M059J (cell line): ENCODE measurements around the gene FAM117A. TPM values are rescaled to one million over a fixed set of nuclear protein-coding genes. Genes with fewer than 3 reads are reported as not detected.
"Not testable (repeated sequence)": the region's sequence is repeated elsewhere in the genome, so short reads cannot be mapped to it uniquely, and the experiment has no call there.

Experiments
- DNase-seq: peaks from one replicate; pipeline ENCODE4 v3.0.0-alpha.2; 2012; ENCODE audit warnings: low read depth
- total RNA-seq: library from RNA; depleted of rRNA; stranded (reverse); fragments of >200 nt; shearing (Covaris generic); gene quantifications from 2 replicates; pipeline ENCODE4 v1.2.3, GENCODE V29; 2014

FAM117A gene
- total RNA-seq, 1 experiment from 2014 or later, result 10.5 TPM

DNA sequence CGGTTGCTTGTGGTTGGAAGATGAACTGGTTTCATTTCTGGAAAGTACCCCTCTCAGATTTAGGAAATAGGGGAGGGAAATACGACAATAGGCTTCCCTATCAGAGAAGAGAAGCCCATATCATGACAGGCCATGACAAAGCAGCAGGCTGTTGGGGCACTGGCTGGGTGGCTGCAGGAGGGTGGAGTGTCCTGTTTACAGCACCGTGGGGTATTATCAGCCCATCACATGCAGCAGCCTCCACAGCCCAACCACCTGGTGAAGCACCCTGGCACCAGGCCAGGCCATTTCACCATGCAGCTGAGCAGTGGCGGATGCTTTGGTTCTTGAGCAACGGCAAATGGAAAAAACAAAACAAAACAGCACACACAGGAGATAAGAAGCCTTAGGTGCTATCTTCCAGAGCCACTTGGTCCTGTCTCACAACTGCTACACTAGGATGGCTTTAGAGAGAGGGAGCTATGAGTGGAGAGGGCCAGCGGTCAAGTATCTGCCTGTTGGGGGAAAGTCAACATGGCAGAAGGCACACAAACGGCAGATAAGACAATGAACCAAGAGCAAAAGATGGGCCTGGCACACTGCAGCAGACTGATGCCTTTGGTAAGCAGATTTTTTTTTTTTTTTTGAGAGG, 24.2 kb downstream of the FAM117A start:
- DNase-seq, result peak; percentile 5

DNA sequence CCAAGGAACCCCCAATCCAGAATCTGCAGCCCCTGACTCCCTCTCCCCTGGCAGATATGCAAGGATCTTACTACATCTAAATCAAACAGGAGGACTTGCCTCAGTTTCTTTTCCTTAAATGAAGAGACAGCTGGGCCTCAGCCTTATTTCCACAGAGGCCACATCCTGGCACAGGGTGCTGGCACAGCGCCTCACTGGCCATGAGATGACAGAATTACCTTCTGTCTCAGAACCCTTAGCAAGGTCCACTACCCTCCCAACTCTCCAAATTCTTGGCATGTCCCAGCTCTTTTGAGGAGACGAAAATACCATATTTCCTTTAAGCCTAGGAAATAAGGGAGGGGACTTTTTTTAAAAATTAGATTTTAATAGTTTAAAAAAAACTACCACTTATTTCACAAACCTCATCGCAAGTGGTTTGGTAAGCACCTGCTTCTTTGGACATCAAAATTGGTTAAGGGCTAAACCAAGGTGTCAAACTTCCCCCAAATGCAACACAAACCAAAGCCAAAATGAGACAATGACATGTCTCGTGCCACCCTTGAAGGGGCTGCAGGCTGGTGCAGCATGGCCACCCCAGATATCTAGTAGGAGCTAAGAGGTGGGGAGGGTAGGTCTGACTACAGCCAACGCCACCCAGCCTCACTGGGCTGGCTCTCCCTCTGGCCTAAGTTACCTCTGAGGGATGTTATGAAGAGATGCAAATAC, 25.3 kb downstream of the FAM117A start:
- DNase-seq, result no peak

DNA sequence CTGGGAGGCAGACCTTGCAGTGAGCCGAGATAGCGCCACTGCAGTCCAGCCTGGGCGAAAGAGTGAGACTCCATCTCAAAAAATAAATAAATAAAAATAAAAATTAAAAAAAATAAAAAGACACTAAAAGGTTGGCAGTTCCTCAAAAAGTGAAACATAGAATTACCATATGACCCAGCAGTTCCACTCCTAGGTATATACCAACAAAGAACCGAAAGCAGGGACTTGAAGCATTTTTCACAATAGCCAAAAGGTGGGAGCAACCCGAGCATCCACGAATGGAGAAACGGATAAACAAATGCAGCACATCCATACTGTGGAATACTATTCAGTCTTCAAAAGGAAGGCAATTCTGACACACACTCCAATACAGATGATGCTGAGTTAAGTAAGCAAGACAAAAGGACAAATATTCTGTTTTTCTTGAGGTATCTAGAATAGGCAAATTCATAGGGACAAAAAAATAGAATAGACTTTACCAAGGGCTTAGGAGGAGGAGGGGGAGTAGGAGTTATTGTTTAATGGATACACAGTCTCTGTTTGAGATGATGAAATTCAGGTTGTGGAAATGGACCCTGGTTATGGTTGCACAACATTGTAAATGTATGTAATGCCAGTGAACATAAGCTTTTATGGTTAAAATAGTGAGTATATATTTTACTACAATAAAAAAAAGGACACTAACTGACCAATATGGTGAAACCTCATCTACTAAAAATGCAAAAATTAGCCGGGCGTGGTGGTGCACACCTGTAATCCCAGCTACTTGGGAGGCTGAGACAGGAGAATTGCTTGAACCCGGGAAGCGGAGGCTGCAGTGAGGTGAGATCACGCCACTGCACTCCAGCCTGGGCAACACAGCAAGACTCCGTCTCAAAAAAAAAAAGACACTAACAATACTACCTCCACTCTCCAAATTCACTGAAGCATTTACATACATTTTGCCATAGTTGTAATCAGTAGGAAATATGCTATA, 29.1 kb downstream of the FAM117A start:
- DNase-seq, result no peak

DNA sequence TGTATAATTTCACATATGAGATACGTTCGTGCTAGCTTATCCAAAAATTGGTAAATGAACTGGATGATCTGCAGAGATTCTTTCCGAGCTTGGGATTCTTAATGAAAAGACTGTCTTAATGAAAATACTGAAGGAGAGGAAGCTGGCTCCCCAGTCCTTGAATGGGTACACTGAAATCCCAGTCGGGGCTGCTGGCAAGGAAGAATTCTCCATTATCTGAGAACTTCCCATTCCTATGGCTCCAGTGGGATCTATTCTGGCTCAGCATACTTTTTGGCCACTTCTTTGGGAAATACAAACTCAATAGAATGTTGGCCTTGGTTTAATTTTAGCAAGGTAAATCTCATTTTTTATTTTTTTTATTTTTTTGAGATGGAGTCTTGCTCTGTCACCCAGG, 32.5 kb downstream of the FAM117A start:
- no peak for DNase-seq

DNA sequence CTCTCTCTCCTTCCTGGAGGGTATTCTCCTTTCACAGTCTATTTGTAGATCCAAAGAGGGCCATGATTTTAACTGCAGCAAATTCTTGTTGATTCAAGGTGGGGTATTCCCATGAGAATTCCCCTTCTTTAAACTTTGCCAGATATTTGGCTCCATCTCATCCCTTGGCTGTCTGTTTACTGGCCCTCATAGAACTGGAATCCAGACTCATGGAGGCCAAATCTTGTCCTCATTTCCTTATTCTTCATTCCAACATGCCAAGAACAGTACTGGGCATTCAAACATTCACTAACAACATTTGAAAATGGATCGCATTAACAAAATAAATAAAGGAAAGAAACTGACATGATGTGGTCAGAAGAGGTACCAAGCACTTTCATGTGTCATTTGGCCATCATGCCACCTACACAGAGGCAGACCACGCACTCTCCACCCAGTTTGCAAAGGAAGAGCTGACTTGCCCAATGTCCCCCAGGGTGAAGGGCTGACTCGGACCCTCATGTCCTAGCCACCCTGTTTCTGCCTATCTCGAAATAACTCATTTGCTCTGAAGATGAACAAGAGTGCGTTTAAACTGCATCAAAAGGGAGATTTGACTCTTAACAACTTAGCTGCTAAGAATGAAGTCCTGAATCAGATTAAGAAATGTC, 33.0 kb downstream of the FAM117A start:
- no peak for DNase-seq

DNA sequence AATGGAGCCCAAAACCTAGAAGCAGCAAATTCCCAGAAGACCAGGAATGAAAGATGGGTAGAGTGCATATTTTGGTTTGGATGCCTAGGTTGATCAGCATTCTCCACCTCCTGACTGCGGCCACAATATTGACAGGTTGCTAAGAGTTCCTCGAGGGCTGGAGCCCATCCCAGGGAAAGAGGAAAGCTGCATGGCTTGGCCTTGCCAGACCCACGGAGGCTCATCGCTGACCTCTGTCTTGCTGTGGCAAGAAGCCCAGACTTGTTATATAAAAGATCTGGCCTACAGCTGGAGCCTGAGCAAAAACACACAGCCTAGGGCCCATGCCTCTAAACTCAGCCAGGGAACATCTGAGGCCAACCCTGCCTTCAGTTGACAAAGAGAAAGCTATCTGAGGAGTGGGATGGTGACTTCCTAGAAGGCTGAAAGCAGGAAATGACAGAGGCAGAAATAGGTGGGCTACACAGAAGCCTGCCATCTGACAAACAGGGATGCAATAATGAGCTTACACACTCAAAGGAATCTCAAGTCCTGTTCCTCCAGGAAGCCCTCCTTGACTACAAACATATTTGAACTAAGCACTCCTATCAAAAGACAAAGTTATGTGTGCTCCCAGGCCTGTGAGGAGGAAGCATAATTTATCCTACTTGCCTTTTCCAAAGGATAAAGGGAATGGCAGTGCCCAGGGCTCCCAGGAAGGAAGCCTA, 33.7 kb downstream of the FAM117A start:
- peak; percentile 90 for DNase-seq

DNA sequence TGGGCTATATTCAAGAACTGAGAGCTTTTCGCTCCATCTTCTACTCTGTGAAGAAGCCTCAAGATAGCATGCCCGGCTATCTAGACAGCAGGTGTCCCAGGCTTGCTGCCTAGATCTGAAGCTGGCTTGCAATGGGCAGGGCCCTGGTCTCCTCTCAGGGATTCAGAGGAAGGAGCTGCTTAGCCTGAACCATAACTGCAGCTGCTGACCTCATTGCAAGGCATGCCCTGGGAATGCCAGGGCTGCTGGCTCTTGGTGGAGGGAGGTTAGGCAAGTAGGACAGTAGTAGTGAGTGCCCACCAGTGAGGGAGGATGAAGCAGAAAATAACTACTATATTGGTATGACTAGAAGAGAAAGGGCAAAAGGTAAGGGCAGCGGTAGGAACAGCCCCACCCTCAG, 34.9 kb downstream of the FAM117A start:
- DNase-seq, result no peak

DNA sequence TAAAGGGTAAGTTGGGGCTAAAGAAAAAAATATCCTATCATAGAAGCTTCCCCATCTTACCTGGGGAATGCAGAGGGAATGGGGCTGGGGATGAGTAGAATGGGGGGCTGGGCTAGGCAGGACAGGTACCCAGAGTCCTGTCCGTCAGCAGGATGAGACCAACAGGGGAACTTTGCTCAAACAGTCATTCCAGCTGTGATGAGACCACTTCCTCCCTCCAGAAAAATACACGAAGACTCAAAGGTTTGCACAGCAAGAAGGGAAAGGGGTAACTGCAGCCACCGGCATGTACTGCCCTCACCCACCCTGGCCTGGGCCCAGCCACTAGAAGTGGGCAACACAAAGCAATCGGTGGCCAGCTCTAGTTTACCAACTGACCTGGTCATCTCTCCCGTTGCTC, 35.5 kb downstream of the FAM117A start:
- no peak for DNase-seq

DNA sequence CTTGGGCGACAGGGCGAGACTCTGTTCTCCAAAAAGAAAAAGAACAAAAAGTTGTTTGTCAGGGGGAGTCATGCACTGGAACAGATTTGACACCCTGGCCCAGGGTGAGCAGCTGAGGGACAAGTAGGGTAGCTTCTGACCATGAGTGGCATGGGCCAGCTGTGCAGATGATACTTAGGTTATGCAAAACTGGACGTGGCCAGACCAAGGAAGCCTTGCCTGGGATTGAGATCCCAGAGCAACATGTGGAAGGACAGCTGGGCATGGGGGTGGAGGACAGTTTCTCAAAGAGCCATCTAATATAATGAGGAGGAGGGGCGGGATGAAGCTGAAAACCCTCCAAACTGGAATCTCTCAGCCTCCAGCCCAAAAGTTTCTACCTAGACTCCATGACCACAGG, 36.6 kb downstream of the FAM117A start:
- DNase-seq, result no peak

DNA sequence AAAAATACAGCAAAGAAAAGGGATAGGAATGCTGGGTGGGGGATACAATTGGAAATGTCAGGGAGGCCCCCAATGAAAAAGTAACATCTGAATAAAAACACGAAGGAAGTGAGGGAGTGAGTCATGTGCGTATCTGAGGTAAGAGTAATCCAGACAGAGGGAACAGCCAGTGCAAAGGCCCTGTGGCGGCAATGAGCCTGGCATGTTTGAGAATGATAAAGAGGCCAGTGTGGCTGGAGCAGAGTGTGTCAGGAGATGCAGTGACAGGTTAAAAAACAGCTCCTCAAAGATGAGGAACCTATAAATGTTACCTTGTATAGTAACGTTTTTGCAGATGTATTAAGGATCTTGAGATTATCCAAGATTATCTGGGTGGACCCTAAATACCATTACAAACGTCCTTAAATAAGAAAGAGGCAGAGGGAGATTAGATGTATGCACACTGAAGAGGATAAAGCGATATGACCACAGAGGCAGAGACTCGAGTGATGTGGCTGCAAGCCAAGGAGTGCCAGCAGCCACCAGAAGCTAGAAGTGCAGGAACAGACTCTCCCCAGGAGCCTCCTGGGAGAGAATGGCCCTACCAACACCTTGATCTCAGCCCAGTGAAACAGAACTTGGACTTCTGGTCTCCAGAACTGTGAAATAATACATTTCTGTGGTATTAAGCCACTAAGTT, 38.3 kb downstream of the FAM117A start:
- no peak for DNase-seq

DNA sequence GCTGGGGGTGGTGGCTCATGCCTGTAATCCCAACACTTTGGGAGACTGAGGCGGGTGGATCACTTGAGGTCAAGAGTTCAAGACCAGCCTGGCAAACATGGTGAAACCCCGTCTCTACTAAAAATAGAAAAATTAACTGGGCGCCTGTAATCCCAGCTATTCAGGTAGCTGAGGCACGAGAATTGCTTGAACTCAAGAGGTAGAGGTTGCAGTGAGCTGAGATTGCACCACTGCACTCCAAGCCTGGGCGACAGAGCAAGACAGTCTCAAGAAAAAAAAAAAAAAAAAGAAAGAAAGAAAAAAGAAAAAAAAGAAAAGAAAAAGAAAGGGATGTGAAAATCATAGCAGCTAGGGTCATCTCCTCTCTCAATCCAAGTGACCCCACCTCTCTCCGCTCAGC, 39.4 kb downstream of the FAM117A start:
- DNase-seq, result not testable (repeated sequence)

DNA sequence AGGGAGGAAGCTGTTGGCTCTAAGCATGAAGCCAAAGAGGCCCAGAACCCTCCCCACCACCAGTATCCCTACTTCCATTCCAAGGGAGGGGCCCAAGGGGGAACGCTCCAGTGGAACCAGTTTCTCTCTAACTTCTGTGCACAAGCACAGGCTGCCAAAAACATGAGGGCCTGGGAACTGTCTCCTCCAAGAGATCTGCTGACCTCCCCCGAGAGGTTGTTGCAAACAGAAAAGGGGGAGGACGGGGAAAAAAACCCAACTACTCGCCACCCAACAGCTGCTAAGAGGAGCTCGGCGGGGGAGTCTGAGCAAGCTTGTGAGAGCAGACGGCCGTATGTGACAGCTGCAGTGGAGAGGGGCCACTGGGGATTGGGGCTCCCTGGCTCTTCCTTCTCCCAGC, 40.5 kb downstream of the FAM117A start:
- no peak for DNase-seq

DNA sequence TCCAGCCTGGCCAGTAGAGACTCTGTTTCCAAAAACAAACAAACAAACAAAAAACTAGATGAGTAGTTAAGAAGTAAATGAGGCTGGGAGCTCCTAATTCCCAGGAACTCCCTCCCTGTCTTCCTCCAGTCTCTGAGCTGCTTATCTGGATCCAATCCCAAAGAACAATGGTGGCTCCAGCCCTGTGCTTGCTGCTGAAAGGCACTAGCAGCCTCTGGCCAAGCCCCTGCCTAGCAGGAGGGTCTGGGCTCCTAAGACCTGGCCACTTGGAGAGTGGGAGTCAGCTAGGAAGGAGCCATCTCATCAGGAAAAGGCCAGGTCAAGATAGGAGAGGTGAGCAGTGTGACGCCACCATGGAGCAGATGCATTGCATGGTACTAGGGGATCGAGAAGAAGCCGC, 41.9 kb downstream of the FAM117A start:
- DNase-seq, result no peak

DNA sequence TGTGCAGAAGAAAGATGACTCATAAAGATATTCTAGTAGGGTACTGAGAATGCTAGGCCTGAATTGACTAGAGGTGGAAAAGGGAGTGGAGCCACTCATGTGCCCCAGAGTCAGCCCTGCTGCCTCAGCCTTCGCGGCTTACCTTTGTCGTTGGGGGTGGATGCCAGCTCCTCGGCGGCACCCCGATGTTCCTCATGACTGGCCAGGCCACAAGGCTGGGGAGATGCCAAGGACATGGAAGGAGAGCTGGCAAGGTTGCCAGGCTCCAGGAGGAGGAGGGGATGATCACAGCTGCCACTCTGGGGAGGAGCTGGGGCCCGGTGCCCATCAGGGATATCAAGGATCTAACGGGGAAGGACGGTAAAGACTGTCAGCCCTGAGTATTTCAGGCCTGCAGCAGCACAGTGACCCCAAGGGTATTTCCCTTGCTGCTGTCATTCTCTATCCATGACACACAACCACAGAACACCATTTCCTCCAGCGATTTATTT, 46.5 kb downstream of the FAM117A start:
- peak; percentile 83 for DNase-seq

DNA sequence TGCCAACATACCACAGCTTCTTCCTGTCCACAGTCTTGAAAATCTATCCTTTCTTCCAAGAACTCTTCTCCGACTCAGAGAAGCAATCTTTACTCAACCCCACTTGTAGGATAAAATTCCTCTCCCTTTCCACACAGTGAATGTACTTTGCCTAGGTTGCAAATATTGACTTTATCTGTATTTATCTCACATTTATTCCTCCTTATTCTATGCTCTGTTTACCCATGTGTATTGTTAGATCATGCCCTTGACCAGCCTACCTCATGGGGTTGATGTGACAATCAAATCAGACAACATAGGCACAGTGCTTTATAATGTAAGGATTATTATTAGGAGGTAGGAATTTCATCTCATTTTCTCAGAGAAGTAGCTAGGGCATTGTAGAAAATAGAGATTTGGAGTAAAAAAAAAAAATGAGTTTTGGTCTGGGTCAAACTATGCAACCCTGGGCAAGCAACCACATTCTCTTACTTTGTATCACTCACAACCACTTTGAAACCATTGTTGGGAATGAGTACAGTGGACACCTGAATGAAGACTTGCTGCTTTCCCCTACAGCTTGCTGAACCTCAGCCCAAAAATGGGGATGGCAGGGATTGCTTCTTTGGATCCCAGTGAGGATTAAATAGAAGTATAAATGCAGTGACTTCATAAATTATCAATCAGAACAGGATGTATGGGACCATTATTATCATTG, 47.1 kb downstream of the FAM117A start:
- no peak for DNase-seq

DNA sequence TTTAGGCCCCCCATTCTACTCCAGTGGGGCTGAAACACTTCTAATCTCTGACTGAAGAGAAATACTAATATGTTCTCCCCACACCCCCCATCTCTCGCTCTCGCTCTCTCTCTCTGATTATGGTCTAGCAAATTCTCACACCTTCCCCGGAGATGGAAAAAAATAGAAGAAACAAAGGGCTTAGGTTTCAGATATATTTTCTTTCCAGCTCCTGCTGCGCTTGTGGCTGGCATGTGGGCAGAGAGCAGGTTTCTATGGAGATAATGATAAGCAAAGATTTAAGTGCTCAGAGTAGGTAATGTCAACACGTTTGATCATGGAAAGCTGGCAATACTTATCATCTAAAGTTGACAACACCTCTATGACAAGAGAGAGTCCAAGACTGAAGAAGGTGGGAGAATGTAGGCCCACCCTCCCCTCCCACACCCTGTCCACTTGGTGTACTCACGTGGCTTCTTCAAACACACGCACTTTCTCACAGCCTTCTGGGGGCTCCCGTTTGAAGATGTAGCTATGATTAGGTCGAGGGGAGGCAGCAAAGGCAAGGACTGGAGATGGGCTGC, 48.1 kb downstream of the FAM117A start:
- no peak for DNase-seq

DNA sequence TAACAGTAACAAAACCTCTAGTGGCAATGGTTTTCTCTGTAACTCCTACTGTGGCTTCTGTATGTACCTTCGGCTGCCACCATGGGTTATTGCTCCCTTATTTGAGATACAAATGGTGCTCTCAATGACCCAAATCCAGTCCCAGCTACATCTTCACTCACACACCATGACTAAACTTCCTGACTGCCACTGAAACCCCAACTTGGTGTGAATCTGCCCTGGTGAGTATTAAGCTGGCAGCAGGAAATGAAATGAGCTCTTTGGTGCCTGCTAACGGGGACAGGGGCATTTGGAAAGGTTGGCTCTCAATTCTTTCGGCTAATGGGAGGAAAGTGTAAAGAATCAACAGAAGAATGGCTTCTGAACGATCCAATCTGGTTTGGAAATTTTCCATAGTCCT, 48.7 kb downstream of the FAM117A start:
- DNase-seq, result no peak

DNA sequence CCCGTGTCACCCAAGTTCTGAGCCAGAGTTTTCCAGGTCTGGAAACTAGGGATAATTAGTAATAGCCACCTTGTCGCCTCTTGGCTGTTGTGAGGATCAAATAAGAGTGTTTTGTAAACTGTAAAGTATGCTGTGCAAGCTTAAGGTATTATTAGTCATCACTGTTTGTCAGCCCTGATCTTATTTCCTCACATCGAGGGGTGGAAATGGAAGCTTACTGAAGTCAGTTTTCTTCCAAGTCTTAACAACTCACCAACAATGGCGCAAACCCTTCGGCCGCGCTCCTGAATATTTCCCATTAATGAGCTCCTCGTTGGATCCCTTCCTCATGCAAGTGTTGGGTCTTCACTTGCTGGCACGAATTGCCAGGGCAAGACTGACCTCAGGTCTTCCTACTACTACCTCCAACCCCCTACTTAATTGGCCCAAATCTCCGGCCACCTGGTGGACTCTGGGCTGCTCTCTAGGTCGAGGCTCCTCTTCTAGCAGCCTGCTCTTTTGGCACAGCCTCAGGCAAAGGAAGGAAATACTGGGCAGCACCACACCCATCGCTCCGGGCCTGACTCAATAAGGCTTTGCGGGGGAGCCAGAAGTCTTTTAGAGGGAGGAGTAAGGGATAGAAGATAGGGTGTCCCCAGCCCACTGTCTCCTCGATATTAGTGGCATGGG, 55.3 kb downstream of the FAM117A start:
- DNase-seq, result peak; percentile 32
